WTC11 (cell line): ENCODE data around the gene PROZ.

Experiments used
- CREB1 ChIP-seq: sonication (generic); formaldehyde crosslinking; IDR thresholded peaks from 2 replicates; pipeline ENCODE4 v1.8.0; 2023; ENCODE audit warnings: mild to moderate bottlenecking, missing genetic modification reagents
- E2F5 ChIP-seq: sonication (generic); formaldehyde crosslinking; IDR thresholded peaks from 2 replicates; pipeline ENCODE4 v1.8.1; 2022; ENCODE audit warnings: mild to moderate bottlenecking, moderate library complexity, missing genetic modification reagents
- MLX ChIP-seq: sonication (generic); formaldehyde crosslinking; IDR thresholded peaks from 2 replicates; pipeline ENCODE4 v1.8.1; 2023; ENCODE audit warnings: mild to moderate bottlenecking, missing genetic modification reagents, moderate library complexity
- NFYB ChIP-seq: sonication (generic); formaldehyde crosslinking; conservative IDR thresholded peaks from 2 replicates; pipeline ENCODE4 v1.8.0; 2022; ENCODE audit warnings: low read depth, missing genetic modification reagents
- USF1 ChIP-seq: sonication (generic); formaldehyde crosslinking; IDR thresholded peaks from 2 replicates; pipeline ENCODE4 v1.8.0; 2022; ENCODE audit warnings: mild to moderate bottlenecking, missing genetic modification reagents
- ZNF416 ChIP-seq: fragments of 250-450 bp; sonication (Bioruptor Pico); IDR thresholded peaks from 2 replicates; pipeline ENCODE4 v1.9.0; 2021; ENCODE audit warnings: mild to moderate bottlenecking, inconsistent platforms
- ZNF423 ChIP-seq: fragments of 250-450 bp; sonication (Bioruptor Pico); IDR thresholded peaks from 2 replicates; pipeline ENCODE4 v2.1.2; 2022; ENCODE audit warnings: mild to moderate bottlenecking, moderate library complexity
- TF ChIP-seq, protein P1 (sequence below): sonication (generic); formaldehyde crosslinking; conservative IDR thresholded peaks from 2 replicates; pipeline ENCODE4 v1.8.1; 2022; ENCODE audit warnings: mild to moderate bottlenecking, missing genetic modification reagents
- TF ChIP-seq, protein P2 (sequence below): fragments of 200-600 bp; IDR thresholded peaks from 2 replicates; pipeline ENCODE4 v1.8.0; 2022; ENCODE audit warnings: antibody characterized with exemption
- TF ChIP-seq, protein P3 (sequence below): sonication (generic); formaldehyde crosslinking; IDR thresholded peaks from 2 replicates; pipeline ENCODE4 v1.8.1; 2023; ENCODE audit warnings: mild to moderate bottlenecking, moderate library complexity, missing genetic modification reagents
- TF ChIP-seq, protein P4 (sequence below): sonication (generic); formaldehyde crosslinking; IDR thresholded peaks from 2 replicates; pipeline ENCODE4 v1.8.1; 2023; ENCODE audit warnings: mild to moderate bottlenecking, missing genetic modification reagents, moderate library complexity
- TF ChIP-seq, protein P5 (sequence below): sonication (generic); formaldehyde crosslinking; IDR thresholded peaks from 2 replicates; pipeline ENCODE4 v1.8.0; 2022; ENCODE audit warnings: mild to moderate bottlenecking, missing genetic modification reagents

- TF ChIP-seq MLX (CRISPR knock-in tag) = no peak
- TF ChIP-seq, protein P1, sequence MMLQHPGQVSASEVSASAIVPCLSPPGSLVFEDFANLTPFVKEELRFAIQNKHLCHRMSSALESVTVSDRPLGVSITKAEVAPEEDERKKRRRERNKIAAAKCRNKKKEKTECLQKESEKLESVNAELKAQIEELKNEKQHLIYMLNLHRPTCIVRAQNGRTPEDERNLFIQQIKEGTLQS (CRISPR knock-in tag) = no peak
- TF ChIP-seq, protein P2, sequence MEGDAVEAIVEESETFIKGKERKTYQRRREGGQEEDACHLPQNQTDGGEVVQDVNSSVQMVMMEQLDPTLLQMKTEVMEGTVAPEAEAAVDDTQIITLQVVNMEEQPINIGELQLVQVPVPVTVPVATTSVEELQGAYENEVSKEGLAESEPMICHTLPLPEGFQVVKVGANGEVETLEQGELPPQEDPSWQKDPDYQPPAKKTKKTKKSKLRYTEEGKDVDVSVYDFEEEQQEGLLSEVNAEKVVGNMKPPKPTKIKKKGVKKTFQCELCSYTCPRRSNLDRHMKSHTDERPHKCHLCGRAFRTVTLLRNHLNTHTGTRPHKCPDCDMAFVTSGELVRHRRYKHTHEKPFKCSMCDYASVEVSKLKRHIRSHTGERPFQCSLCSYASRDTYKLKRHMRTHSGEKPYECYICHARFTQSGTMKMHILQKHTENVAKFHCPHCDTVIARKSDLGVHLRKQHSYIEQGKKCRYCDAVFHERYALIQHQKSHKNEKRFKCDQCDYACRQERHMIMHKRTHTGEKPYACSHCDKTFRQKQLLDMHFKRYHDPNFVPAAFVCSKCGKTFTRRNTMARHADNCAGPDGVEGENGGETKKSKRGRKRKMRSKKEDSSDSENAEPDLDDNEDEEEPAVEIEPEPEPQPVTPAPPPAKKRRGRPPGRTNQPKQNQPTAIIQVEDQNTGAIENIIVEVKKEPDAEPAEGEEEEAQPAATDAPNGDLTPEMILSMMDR = no peak
- no peak for TF ChIP-seq NFYB (CRISPR knock-in tag)
- TF ChIP-seq E2F5 (CRISPR knock-in tag) = no peak
- TF ChIP-seq, protein P3, sequence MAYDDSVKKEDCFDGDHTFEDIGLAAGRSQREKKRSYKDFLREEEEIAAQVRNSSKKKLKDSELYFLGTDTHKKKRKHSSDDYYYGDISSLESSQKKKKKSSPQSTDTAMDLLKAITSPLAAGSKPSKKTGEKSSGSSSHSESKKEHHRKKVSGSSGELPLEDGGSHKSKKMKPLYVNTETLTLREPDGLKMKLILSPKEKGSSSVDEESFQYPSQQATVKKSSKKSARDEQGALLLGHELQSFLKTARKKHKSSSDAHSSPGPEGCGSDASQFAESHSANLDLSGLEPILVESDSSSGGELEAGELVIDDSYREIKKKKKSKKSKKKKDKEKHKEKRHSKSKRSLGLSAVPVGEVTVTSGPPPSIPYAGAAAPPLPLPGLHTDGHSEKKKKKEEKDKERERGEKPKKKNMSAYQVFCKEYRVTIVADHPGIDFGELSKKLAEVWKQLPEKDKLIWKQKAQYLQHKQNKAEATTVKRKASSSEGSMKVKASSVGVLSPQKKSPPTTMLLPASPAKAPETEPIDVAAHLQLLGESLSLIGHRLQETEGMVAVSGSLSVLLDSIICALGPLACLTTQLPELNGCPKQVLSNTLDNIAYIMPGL = no peak
- no peak for TF ChIP-seq ZNF416 (CRISPR knock-in tag)
- TF ChIP-seq, protein P4, sequence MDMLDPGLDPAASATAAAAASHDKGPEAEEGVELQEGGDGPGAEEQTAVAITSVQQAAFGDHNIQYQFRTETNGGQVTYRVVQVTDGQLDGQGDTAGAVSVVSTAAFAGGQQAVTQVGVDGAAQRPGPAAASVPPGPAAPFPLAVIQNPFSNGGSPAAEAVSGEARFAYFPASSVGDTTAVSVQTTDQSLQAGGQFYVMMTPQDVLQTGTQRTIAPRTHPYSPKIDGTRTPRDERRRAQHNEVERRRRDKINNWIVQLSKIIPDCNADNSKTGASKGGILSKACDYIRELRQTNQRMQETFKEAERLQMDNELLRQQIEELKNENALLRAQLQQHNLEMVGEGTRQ (CRISPR knock-in tag) = no peak
- no peak for TF ChIP-seq USF1 (CRISPR knock-in tag)
- TF ChIP-seq, protein P5, sequence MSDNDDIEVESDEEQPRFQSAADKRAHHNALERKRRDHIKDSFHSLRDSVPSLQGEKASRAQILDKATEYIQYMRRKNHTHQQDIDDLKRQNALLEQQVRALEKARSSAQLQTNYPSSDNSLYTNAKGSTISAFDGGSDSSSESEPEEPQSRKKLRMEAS (CRISPR knock-in tag) = no peak
- TF ChIP-seq ZNF423 (CRISPR knock-in tag) = no peak
- no peak for TF ChIP-seq CREB1 (CRISPR knock-in tag)
Observed at GRCh38 chr13:113178070-113178895, 19.8 kb downstream of the PROZ start.
